Type B pancreatic cell (in vitro differentiated cells): ENCODE data around the gene UBE2G1. TPM values are rescaled to one million over a fixed set of nuclear protein-coding genes. Genes with fewer than 3 reads are reported as not detected.

Experiments
- DNase-seq: peaks from one replicate; pipeline ENCODE4 v3.0.0; 2021; ENCODE audit warnings: mixed read lengths; ENCODE audit not compliant: unreplicated experiment; ENCODE audit errors: extremely low spot score
- H3K27ac Mint-ChIP-seq: 2 replicates; pipeline ENCODE4 v1.8.0; 2021; ENCODE audit warnings: mild to moderate bottlenecking, mixed read lengths
- H3K27me3 Mint-ChIP-seq: 2 replicates; pipeline ENCODE4 v1.8.0; 2021; ENCODE audit warnings: mixed read lengths
- H3K36me3 Mint-ChIP-seq: 2 replicates; pipeline ENCODE4 v1.8.0; 2021; ENCODE audit warnings: mixed read lengths
- H3K4me1 Mint-ChIP-seq: one replicate; pipeline ENCODE4 v1.8.0; 2021; ENCODE audit warnings: mixed read lengths; ENCODE audit not compliant: unreplicated experiment
- H3K4me3 Mint-ChIP-seq: 2 replicates; pipeline ENCODE4 v1.8.0; 2021; ENCODE audit warnings: mild to moderate bottlenecking, mixed read lengths
- H3K9me3 Mint-ChIP-seq: 2 replicates; pipeline ENCODE4 v1.8.0; 2021; ENCODE audit warnings: mixed read lengths
- CTCF ChIP-seq: fragments of 200-600 bp; sonication (generic); conservative IDR thresholded peaks from 2 replicates; pipeline ENCODE4 v1.5.0; 2021; ENCODE audit warnings: antibody characterized with exemption, mild to moderate bottlenecking
- total RNA-seq: library from RNA; stranded (reverse); gene quantifications from 2 replicates; pipeline ENCODE4 v1.2.1, GENCODE V29; 2021; ENCODE audit warnings: low replicate concordance

UBE2G1 gene
- total RNA-seq, 1 donor from 2014 or later, result 77.7 TPM

- peaks cover under 1% of the 10 kb centered on the region for H3K4me1 Mint-ChIP-seq
- H3K9me3 Mint-ChIP-seq, result no peaks in the 10 kb centered on the region
- peaks cover 18% of the 10 kb centered on the region for H3K36me3 Mint-ChIP-seq
- no peak overlapping the region for H3K4me3 Mint-ChIP-seq
- peak; percentile 82 for TF ChIP-seq CTCF
- H3K27ac Mint-ChIP-seq, result peak overlapping the region; percentile 55
- H3K27me3 Mint-ChIP-seq, result no peaks in the 10 kb centered on the region
- no peak for DNase-seq
These were observed 62.0 kb downstream of the UBE2G1 start for GRCh38 chr17:4304417-4305027.

GRCh38 chr17:4301066-4301465, 65.4 kb downstream of the UBE2G1 start:
- Mint-ChIP-seq H3K9me3 (no peaks in the 10 kb centered on the region), H3K4me3 (no peak overlapping the region), H3K36me3 (peaks cover 14% of the 10 kb centered on the region), H3K27me3 (no peaks in the 10 kb centered on the region), H3K27ac (peak overlapping the region; percentile 42), H3K4me1 (peaks cover 17% of the 10 kb centered on the region)
- DNase-seq, result no peak
- TF ChIP-seq CTCF, result no peak

GRCh38 chr17:4297351-4297750, 69.1 kb downstream of the UBE2G1 start:
- TF ChIP-seq CTCF, result no peak
- no peak overlapping the region for H3K27ac Mint-ChIP-seq
- DNase-seq, result no peak
- H3K9me3 Mint-ChIP-seq, result no peaks in the 10 kb centered on the region
- H3K4me1 Mint-ChIP-seq, result peaks cover 17% of the 10 kb centered on the region
- no peak overlapping the region for H3K4me3 Mint-ChIP-seq
- peaks cover 10% of the 10 kb centered on the region for H3K36me3 Mint-ChIP-seq
- H3K27me3 Mint-ChIP-seq, result no peaks in the 10 kb centered on the region

DNA sequence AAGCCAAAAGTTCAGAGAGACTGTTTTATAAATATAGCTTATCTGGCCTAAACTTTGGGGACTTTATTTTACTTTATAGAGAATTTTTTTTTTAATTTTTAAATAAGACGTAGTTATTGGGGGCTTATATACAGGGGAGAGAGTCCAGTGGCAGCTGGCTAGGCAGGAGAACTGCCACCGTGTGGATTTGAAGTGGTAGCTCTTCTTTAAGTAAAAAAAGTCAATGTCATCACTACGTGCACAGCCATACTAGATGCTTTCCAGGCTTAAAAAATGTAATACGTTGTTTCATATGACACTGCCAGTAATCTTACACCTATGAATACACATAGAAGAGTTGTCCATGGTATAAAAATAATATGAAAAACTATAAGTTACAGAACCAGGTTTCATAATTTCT, 70.8 kb downstream of the UBE2G1 start:
- H3K27me3 Mint-ChIP-seq, result no peaks in the 10 kb centered on the region
- no peak overlapping the region for H3K4me3 Mint-ChIP-seq
- no peak for DNase-seq
- no peak overlapping the region for H3K27ac Mint-ChIP-seq
- H3K9me3 Mint-ChIP-seq, result no peaks in the 10 kb centered on the region
- no peak for TF ChIP-seq CTCF
- no peaks in the 10 kb centered on the region for H3K36me3 Mint-ChIP-seq
- peaks cover 17% of the 10 kb centered on the region for H3K4me1 Mint-ChIP-seq

GRCh38 chr17:4293572-4293971, 72.9 kb downstream of the UBE2G1 start:
- Mint-ChIP-seq H3K27ac (peak overlapping the region; percentile 7), H3K27me3 (no peaks in the 10 kb centered on the region), H3K4me3 (no peak overlapping the region), H3K36me3 (peaks cover 4% of the 10 kb centered on the region), H3K4me1 (peaks cover 17% of the 10 kb centered on the region), H3K9me3 (no peaks in the 10 kb centered on the region)
- no peak for DNase-seq
- peak; percentile 25 for TF ChIP-seq CTCF

DNA sequence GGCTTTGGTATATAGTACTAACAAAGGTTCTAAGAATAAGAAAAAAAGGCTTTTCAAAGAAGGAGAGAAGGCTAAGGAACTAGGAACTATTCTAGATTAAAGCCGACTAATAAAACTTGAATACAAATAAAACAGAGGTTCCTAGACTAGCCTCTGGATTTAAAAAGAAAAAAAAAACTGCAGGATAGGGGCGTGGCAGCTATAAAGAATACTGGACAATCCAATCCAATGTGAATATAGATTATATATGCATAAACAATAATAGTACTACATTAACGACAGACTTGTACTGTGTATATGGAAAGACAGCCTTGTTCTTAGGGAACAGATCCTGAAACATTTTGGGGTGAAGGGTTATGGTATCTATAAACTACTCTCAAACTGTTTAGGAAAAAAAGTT, 78.8 kb downstream of the UBE2G1 start:
- Mint-ChIP-seq H3K9me3 (no peaks in the 10 kb centered on the region), H3K27ac (no peak overlapping the region), H3K4me1 (no peaks in the 10 kb centered on the region), H3K36me3 (peaks cover 11% of the 10 kb centered on the region), H3K4me3 (no peak overlapping the region), H3K27me3 (no peaks in the 10 kb centered on the region)
- no peak for TF ChIP-seq CTCF
- no peak for DNase-seq
